ENCODE measurements around the gene SPINT1. TPM values are rescaled to one million over a fixed set of nuclear protein-coding genes. Genes with fewer than 3 reads are reported as not detected.

Gene SPINT1
- total and polyA plus RNA-seq, 2 of the 13 experiments (the other 11 are each of a cell fraction or from before 2014, with no cell fraction given), result 0.49 to 2.5 TPM

DNA sequence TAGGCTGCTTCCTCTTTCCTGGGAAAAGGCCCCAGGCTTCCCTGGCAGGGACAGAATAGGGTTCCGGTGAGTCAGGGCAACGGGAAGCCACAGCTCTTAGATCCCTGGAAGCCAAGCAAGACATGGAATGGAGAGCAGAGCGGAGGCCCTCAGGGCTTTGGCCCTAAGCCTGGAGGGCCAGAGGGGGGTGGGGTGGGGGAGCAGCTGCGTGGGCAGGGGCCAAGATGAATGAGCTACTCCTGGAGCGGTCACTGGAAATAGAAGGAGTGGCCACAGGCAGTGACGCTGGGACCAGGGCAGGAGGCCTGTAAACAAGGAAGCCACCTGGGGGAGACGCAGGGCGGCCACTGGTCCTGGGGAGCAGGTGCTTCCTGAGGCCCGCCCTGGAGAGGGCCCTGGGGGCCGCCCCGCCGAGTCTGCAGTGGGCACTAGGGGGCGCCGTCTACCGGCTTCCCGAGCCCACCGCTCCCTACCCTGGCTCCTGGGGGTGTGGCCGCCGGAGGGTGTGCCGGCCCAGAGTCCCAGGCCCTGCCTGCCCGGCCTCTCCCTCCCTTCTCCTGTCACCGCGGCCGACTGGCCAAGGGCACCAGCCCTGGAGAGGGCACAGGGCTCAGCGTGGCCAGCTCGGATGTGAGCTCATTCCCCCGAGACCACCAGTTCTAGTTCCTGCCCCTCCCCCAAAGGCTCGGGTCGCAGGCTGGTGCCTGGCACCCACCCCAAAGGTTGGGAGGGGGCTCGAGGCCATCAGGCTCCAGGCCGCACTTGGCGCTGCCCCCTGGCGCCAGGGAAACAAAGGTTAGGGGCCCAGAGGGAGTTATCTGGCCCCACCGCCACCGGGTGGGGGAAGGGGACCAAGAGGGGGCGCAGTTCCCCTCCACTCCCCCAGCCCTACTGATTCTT, 62.5 kb downstream of the SPINT1 start (continued):
- TF ChIP-seq, protein P1, sequence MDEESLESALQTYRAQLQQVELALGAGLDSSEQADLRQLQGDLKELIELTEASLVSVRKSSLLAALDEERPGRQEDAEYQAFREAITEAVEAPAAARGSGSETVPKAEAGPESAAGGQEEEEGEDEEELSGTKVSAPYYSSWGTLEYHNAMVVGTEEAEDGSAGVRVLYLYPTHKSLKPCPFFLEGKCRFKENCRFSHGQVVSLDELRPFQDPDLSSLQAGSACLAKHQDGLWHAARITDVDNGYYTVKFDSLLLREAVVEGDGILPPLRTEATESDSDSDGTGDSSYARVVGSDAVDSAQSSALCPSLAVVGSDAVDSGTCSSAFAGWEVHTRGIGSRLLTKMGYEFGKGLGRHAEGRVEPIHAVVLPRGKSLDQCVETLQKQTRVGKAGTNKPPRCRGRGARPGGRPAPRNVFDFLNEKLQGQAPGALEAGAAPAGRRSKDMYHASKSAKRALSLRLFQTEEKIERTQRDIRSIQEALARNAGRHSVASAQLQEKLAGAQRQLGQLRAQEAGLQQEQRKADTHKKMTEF (CRISPR knock-in tag; IDR thresholded peaks at IDR 0.05), result peak; percentile 50; the same call in 1 of the 2 replicates
- TF ChIP-seq ZSCAN9 (CRISPR knock-in tag; IDR thresholded peaks at IDR 0.05; ENCODE audit: borderline replicate concordance) (0 out of 2 replicates have a peak, but pooled peaks have one; percentile 18), ZBTB7A (CRISPR knock-in tag; IDR thresholded peaks at IDR 0.05) (peak; percentile 91; the same call in 1 of the 2 replicates), RAD21 (CRISPR knock-in tag; IDR thresholded peaks at IDR 0.05) (peak; percentile 97), ZC3H13 (CRISPR knock-in tag; IDR thresholded peaks at IDR 0.05) (peak; percentile 68), EHMT2 (IDR thresholded peaks at IDR 0.05; ENCODE audit: borderline replicate concordance, low read depth, low read length) (no peak), KDM4B (CRISPR knock-in tag; IDR thresholded peaks at IDR 0.05) (0 out of 2 replicates have a peak, but pooled peaks have one; percentile 38), GPN1 (CRISPR knock-in tag; IDR thresholded peaks at IDR 0.05; ENCODE audit: borderline replicate concordance) (no peak), SRY (CRISPR knock-in tag; IDR thresholded peaks at IDR 0.05) (0 out of 2 replicates have a peak, but pooled peaks have one; percentile 59), GABPB1 (CRISPR knock-in tag; IDR thresholded peaks at IDR 0.05) (peak; percentile 67), ZFY (CRISPR knock-in tag; IDR thresholded peaks at IDR 0.05) (peak; percentile 60; the same call in 1 of the 2 replicates), ISL2 (CRISPR knock-in tag; IDR thresholded peaks at IDR 0.05) (peak; percentile 21; the same call in 1 of the 2 replicates), ZBTB43 (CRISPR knock-in tag; conservative IDR thresholded peaks at IDR 0.05) (0 out of 2 replicates have a peak, but pooled peaks have one; percentile 17), IRF2 (CRISPR knock-in tag; IDR thresholded peaks at IDR 0.05) (peak; percentile 53; the same call in 1 of the 2 replicates), KLF12 (CRISPR knock-in tag; IDR thresholded peaks at IDR 0.05; ENCODE audit: borderline replicate concordance) (peak; percentile 40; the same call in 1 of the 2 replicates), ZNF598 (CRISPR knock-in tag; IDR thresholded peaks at IDR 0.05; ENCODE audit: borderline replicate concordance) (peak; percentile 63; the same call in 1 of the 2 replicates), U2AF1 (optimal IDR thresholded peaks at IDR 0.05; ENCODE audit: low read depth, low read length) (peak; percentile 86), KDM3A (CRISPR knock-in tag; IDR thresholded peaks at IDR 0.05; ENCODE audit: low read depth) (peak; percentile 84; the same call in 1 of the 2 replicates), ZNF878 (CRISPR knock-in tag; IDR thresholded peaks at IDR 0.05) (no peak)
- TF ChIP-seq, protein P2, sequence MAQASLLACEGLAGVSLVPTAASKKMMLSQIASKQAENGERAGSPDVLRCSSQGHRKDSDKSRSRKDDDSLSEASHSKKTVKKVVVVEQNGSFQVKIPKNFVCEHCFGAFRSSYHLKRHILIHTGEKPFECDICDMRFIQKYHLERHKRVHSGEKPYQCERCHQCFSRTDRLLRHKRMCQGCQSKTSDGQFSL (CRISPR knock-in tag; IDR thresholded peaks at IDR 0.05), result 0 out of 2 replicates have a peak, but pooled peaks have one; percentile 41
- TF ChIP-seq, protein P3, sequence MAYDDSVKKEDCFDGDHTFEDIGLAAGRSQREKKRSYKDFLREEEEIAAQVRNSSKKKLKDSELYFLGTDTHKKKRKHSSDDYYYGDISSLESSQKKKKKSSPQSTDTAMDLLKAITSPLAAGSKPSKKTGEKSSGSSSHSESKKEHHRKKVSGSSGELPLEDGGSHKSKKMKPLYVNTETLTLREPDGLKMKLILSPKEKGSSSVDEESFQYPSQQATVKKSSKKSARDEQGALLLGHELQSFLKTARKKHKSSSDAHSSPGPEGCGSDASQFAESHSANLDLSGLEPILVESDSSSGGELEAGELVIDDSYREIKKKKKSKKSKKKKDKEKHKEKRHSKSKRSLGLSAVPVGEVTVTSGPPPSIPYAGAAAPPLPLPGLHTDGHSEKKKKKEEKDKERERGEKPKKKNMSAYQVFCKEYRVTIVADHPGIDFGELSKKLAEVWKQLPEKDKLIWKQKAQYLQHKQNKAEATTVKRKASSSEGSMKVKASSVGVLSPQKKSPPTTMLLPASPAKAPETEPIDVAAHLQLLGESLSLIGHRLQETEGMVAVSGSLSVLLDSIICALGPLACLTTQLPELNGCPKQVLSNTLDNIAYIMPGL (CRISPR knock-in tag; IDR thresholded peaks at IDR 0.05; ENCODE audit: borderline replicate concordance in 1 of 2, low read depth in 1 of 2), result peak; percentile 78 to 91
- TF ChIP-seq, protein P4, sequence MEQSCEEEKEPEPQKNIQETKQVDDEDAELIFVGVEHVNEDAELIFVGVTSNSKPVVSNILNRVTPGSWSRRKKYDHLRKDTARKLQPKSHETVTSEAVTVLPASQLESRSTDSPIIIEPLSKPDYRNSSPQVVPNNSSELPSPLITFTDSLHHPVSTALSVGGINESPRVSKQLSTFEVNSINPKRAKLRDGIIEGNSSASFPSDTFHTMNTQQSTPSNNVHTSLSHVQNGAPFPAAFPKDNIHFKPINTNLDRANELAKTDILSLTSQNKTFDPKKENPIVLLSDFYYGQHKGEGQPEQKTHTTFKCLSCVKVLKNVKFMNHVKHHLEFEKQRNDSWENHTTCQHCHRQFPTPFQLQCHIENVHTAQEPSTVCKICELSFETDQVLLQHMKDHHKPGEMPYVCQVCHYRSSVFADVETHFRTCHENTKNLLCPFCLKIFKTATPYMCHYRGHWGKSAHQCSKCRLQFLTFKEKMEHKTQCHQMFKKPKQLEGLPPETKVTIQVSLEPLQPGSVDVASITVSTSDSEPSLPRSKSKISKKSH (CRISPR knock-in tag; IDR thresholded peaks at IDR 0.05; ENCODE audit: borderline replicate concordance), result peak; percentile 68; the same call in 1 of the 2 replicates
